H1 (cell line): ENCODE measurements around the gene TSHZ2. TPM values are rescaled to one million over a fixed set of nuclear protein-coding genes. Genes with fewer than 3 reads are reported as not detected.

Experiments
- BACH1 ChIP-seq: IDR thresholded peaks from 2 replicates; pipeline ENCODE4 v1.6.1; 2012; ENCODE audit warnings: low read length, improper control_type of control experiment
- SP1 ChIP-seq: IDR thresholded peaks from 2 replicates; pipeline ENCODE4 v1.6.1; 2011; ENCODE audit warnings: low read depth, low read length
- ZNF274 ChIP-seq: IDR thresholded peaks from 2 replicates; pipeline ENCODE4 v1.7.0; 2012; ENCODE audit warnings: low read length, borderline replicate concordance; ENCODE audit errors: extremely low read depth
- polyA plus RNA-seq, 7 experiments: library from polyadenylated mRNA; depleted of rRNA in 3 of 7; stranded (reverse) in 5 of 7; unstranded in 2 of 7; fragments of >200 nt in 5 of 7; fragments of 200-250 nt in 2 of 7; gene quantifications; 1 replicate in 5 of 7; 2 replicates in 1 of 7; 4 replicates in 1 of 7; pipeline versions ENCODE4 v1.2.1 to v1.2.3, GENCODE V29; 2011 to 2013; ENCODE audit warnings: missing spikeins in 2 of 7, mixed read lengths in 2 of 7
- total RNA-seq: library from RNA; stranded (reverse); fragmentation: NEBNext Ultra II Directional; extraction: Animal tissue kit (Norgen Biotek cat#: 25700); gene quantifications from 2 replicates; pipeline ENCODE4 v1.2.1, GENCODE V29; 2021

Gene TSHZ2
- total and polyA plus RNA-seq, 2 of the 8 experiments (the other 6 are each of a cell fraction or from before 2014, with no cell fraction given) = 0.14 to 0.30 TPM

- TF ChIP-seq BACH1 = no peak
- no peak for TF ChIP-seq ZNF274
- no peak for TF ChIP-seq SP1
These were observed 87.7 kb downstream of the TSHZ2 start (continued) for GRCh38 chr20:53059848-53060247.
